KOPT-K1 (cell line): ENCODE data around the gene PIN4.
A peak's percentile ranks its signal among the peaks of the same experiment; 100 is the strongest.

ENCODE experiments used
- H3K27ac ChIP-seq: fragments of 200-600 bp; sonication (generic); 2 replicates; pipeline ENCODE4 v1.5.1; 2016; ENCODE audit warnings: antibody characterized with exemption, mild to moderate bottlenecking, low read depth, low read length; ENCODE audit not compliant: poor library complexity, severe bottlenecking
- H3K36me3 ChIP-seq: fragments of 200-600 bp; sonication (generic); 2 replicates; pipeline ENCODE4 v1.5.1; 2017; ENCODE audit warnings: antibody characterized with exemption, mild to moderate bottlenecking, low read length, moderate library complexity; ENCODE audit not compliant: insufficient read depth
- H3K9me3 ChIP-seq: fragments of 200-600 bp; sonication (generic); 2 replicates; pipeline ENCODE4 v1.5.1; 2017; ENCODE audit warnings: antibody characterized with exemption, low read length, mild to moderate bottlenecking; ENCODE audit not compliant: insufficient read depth, poor library complexity, severe bottlenecking

The PIN4 gene

DNA sequence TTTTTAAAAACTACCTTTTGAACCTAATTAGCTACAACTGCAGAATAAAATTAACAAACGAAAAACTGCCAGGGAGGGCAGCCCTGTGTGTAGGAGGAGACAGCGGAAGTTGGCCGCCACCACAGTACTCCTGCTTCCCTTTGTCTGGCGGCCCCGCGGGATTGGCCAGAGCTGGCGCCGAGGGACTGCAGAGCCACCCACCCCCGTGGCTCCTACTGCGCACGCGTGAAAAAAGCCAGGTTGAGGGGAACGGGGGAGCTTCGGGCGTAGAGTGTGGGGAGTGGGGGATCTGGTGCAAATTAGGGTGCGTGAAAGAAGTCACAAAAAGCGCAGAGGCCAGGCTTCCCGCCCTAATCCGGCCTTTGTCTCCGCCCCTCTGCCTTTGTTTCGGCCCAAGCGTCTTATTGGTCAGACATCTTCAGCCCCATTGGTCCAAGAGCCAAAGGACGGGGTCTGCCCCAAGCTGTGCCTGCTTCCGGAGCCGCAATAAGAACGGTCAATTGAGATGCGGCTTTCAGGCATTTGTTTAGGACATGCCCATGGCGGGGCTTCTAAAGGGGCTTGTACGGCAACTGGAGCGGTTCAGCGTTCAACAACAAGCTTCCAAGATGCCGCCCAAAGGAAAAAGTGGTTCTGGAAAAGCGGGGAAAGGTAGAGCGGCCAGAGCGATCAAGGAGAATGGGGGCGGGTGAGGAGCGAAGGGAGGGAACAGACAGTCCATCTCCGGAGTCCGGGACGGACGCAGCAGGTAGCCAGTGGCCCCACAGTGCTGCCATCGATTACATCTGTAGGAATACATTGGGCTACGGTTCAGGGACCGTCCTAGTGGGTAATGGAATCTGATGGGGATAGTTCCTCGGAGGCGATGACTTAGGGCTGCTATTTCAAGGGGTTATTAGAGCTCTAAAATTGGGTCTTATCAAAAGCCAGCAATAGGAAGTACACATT is at the start of gene PIN4:
Gene PIN4, plus strand, starts transcription at position 580 of the 948 bp plus-strand sequence. Its CDS starts 29 bp downstream, at position 609.
- Histone ChIP-seq H3K9me3 (no peaks in the 10 kb centered on the region), H3K36me3 (no peaks in the 10 kb centered on the region; the same call in 1 of the 2 replicates), H3K27ac (peak within 1 kb of the TSS; percentile 88)

- Histone ChIP-seq H3K36me3 (no peaks in the 10 kb centered on the region), H3K27ac (no peak overlapping the region), H3K9me3 (no peaks in the 10 kb centered on the region)
These were observed 49.1 kb upstream of the PIN4 start for GRCh38 chrX:72132456-72132855.

DNA sequence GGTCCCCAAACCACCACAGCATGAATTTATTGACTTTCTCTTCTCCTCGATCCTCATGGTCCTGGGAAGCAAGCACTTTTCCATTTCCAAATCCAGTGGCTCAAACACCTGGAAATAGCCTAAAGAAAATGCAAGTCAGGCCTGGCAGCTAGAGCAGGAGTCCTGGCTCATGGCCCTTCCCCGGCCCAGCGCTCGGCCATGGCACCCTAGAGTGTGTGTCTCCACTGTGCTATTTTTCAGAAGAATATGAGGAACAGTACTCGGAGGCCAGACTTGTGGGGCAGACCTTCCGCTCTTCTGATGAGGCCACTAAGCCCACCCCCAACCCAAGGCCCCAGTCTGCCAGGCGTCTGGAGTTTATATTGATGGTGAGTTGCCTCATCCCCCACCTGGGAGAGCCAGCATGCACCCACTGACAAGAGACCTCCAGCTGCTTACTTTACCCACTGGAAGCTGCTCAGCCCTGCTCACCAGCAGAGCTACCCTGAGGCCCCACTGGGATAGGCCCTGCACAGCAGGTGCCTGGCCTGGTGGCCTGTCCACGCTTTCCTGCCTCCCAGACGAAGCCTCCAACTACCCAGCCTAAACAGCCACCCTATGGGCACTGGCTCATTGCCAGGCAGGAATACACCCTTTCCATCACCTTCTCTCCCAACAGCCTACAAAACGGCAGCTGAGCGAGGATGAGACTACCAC is 47.6 kb upstream of the PIN4 start:
- Histone ChIP-seq H3K9me3 (no peaks in the 10 kb centered on the region), H3K36me3 (no peaks in the 10 kb centered on the region)

GRCh38 chrX:72137846-72138495 is 43.6 kb upstream of the PIN4 start:
- H3K9me3 ChIP-seq: no peaks in the 10 kb centered on the region
- H3K36me3 ChIP-seq: no peaks in the 10 kb centered on the region
- no peak overlapping the region for H3K27ac ChIP-seq

More for the DNA sequence above, 47.6 kb upstream of the PIN4 start:
- H3K27ac ChIP-seq: no peak overlapping the region

DNA sequence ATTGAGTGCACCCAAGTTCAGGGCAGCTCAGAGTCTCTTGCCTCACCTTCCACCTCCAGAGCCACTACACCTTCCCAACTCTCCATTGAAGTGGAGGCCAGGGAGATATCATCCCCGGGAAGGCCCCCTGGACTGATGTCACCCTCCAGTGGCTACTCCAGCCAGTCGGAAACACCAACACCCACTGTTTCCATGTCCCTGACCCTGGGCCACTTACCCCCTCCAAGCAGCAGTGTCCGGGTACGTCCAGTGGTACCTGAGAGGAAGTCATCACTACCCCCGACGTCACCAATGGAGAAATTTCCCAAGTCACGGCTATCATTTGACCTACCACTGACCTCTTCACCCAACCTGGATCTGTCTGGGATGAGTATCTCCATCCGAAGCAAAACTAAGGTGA is 42.0 kb upstream of the PIN4 start:
- H3K9me3 ChIP-seq: no peaks in the 10 kb centered on the region
- H3K36me3 ChIP-seq: no peaks in the 10 kb centered on the region
- no peak overlapping the region for H3K27ac ChIP-seq

DNA sequence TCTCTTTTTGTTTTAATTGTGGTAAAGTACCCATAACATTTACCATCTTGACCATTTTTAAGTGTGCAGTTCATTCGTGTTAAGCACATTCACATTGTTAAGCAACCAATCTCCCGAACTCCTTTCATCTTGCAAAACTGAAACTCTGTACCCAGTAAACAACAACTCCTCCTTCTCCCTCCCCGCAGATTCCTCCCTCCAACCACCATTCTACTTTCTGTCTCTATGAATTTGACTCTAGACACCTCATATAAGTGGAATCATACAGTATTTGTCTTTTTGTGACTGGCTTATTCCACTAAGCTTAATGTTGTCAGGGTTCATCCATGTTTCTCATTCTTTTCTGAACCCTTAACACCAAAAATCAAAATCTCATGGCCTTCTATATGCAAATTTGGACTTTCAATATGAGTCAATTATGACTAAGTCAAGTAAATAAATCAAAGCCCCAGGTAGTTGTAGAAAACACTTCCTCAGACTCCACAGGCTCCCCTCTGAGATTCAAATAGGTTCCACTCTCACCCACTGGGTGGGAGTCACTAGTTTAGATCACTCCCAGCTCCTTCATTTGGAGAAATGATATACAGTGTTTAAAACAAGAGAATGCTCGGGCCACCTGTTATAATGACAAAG is 40.1 kb upstream of the PIN4 start:
- no peak overlapping the region for H3K27ac ChIP-seq
- H3K36me3 ChIP-seq: no peaks in the 10 kb centered on the region
- H3K9me3 ChIP-seq: no peaks in the 10 kb centered on the region

DNA sequence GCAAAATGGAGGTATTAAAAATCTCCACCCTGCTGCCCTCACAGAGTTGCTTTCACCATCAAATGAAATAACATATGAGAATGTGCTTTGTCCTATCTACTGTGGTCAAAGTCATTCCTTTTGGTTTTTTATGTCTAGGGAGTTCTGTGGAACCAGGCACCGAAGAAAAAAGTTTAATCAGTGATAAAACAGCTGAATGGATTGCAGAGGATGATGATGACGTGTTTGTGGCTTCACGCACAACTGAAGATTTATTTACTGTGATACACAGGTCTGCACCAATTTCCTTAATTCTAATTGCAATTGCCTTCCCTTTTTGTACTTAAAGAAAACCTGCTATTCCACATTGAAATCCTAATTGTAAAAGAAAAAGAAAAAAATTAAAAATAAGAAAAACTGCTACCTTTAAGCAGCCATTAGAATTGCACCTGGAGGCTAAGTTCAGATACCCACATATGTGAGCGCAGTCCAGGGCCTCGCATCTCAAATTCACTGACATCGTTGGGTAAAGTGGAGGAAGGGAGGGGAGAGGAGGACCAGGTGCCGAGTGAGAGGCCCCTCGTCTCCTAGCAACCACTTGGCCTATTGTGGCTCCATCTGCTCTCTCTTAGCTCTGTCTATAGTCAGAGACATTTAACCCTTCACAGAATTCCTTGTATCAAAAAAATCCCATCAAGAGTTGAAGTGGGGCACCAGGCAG is 39.3 kb upstream of the PIN4 start:
- Histone ChIP-seq H3K9me3 (no peaks in the 10 kb centered on the region), H3K27ac (no peak overlapping the region), H3K36me3 (no peaks in the 10 kb centered on the region)

DNA sequence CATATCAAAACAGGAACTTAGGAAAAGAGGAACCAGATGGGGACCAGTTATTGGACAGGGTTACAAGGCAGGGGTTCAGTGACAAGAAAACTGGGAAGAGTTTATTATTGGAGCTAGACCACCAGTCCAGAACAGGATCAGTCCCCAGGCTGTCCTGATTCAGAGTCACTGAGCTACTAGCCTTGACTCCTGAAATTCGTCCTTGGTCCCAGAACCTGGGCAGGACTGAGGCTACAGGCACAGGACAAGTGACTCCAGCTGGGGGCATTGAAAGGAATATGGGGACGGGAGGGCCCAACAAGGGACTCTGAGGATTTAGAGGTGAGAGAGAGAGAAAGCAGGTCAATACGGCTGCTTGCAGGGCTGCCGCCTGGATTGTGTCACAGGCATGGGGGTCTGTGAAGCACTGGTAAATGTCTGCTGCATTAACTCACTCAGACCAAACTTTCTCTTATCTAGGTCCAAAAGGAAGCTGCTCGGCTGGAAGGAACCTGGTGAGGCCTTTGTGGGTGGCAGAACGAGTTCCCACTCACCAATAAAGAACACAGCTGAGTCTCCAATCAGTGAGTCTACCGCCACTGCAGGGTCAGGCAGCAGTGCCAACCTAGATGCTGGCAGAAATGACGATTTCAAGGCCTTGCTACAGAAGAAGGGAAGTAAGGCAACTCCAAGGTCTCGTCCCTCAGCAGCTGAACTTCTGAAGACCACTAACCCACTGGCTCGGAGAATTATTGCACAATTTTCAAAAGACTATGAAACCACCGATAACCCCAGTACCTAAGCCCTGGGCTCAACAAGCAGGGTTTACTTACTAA is 38.6 kb upstream of the PIN4 start:
- H3K9me3 ChIP-seq: no peaks in the 10 kb centered on the region
- no peak overlapping the region for H3K27ac ChIP-seq
- H3K36me3 ChIP-seq: no peaks in the 10 kb centered on the region

- no peaks in the 10 kb centered on the region for H3K36me3 ChIP-seq
- H3K27ac ChIP-seq: no peak overlapping the region
- H3K9me3 ChIP-seq: no peaks in the 10 kb centered on the region
These were observed 38.0 kb upstream of the PIN4 start for GRCh38 chrX:72143609-72143907.

DNA sequence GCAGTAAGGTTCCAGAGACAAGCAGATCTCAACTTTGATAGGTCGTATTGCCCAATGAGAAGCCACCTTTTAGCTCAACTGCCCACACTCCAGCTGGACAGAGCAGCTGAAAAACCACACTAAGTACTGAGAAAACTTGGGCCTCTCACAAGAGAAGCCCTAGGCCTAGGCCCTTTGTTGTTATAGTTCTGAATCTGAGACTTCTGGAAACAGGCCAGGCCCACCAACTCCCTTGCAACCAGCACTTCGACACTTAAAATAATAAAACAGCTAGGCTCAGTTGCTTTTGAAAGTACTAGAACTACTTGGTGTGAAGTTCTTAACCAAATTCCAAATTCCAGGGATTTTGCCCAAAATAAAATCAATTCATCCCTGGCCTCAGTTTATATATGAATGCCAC is 36.4 kb upstream of the PIN4 start:
- no peak overlapping the region for H3K27ac ChIP-seq
- no peaks in the 10 kb centered on the region for H3K9me3 ChIP-seq
- no peaks in the 10 kb centered on the region for H3K36me3 ChIP-seq

- H3K9me3 ChIP-seq: no peaks in the 10 kb centered on the region
- no peaks in the 10 kb centered on the region for H3K36me3 ChIP-seq
- H3K27ac ChIP-seq: no peak overlapping the region
These were observed 35.0 kb upstream of the PIN4 start for GRCh38 chrX:72146527-72146926.

DNA sequence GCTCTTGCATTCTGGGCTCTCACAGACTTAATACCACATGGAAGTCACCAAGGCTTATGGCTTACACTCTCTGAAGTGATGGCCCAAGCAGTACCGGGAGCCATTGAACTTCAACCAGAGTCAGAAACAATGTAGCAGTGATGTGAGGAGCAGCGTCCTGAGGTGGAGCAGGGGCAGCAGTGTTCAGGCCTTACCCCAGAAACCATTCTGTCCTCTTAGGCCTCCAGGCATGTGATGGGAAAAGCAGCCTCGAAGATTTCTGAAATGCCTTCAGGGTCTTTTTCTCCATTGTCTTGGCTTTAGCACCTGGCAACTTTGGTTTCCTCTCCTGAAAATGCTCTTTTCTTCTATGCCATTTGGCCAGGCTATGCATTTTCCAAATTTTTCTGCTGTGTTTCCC is 22.8 kb upstream of the PIN4 start:
- Histone ChIP-seq H3K9me3 (peaks cover 11% of the 10 kb centered on the region), H3K27ac (no peak overlapping the region), H3K36me3 (no peaks in the 10 kb centered on the region)

DNA sequence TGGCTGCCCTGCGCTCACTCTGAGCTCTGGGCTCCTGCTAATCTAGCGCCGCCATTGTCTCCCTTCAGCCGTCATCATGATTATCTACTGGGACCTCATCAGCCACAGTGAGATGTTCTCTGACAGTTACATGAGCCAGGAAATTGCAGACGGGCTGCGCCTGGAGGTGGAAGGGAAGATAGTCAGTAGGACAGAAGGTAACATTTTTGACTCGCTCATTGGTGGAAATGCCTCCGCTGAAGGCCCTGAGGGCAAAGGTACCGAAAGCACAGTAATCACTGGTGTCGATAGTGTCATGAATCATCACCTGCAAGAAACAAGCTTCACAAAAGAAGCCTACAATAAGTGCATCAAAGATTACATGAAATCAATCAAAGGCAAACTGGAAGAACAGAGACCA is 21.8 kb upstream of the PIN4 start:
- Histone ChIP-seq H3K27ac (no peak overlapping the region), H3K36me3 (no peaks in the 10 kb centered on the region), H3K9me3 (peaks cover 11% of the 10 kb centered on the region)

- Histone ChIP-seq H3K9me3 (no peaks in the 10 kb centered on the region), H3K36me3 (no peaks in the 10 kb centered on the region), H3K27ac (no peak overlapping the region)
These were observed 16.0 kb upstream of the PIN4 start for GRCh38 chrX:72165551-72165950.
